Lower lobe of right lung (tissue), 2 donors: ENCODE results near the gene DIP2C. TPM values are rescaled to one million over a fixed set of nuclear protein-coding genes. Genes with fewer than 3 reads are reported as not detected.

Experiments
- ATAC-seq, 2 donors: fragments of 200-7000 bp; cut with Tn5 transposase; one replicate each; pipeline ENCODE4 v1.9.1; 2020 to 2022; ENCODE audit warnings: mild to moderate bottlenecking in 2 of 2, moderate library complexity in 2 of 2
- DNase-seq: peaks from one replicate; pipeline ENCODE4 v3.0.0-alpha.2; 2020
- H3K27ac ChIP-seq: fragments of 200-600 bp; one replicate; pipeline ENCODE4 v1.8.0; 2022
- H3K27me3 ChIP-seq: fragments of 200-600 bp; one replicate; pipeline ENCODE4 v1.8.0; 2022; ENCODE audit warnings: low read depth
- H3K36me3 ChIP-seq: fragments of 200-600 bp; one replicate; pipeline ENCODE4 v1.8.0; 2022; ENCODE audit warnings: mild to moderate bottlenecking
- H3K4me1 ChIP-seq: fragments of 200-600 bp; one replicate; pipeline ENCODE4 v1.8.0; 2022
- H3K4me3 ChIP-seq: fragments of 200-600 bp; one replicate; pipeline ENCODE4 v1.8.0; 2022; ENCODE audit warnings: mild to moderate bottlenecking
- H3K9me3 ChIP-seq: fragments of 200-600 bp; one replicate; pipeline ENCODE4 v1.8.0; 2022
- CTCF ChIP-seq: fragments of 200-600 bp; IDR thresholded peaks from one replicate; pipeline ENCODE4 v1.8.0; 2022; ENCODE audit warnings: antibody characterized with exemption, mild to moderate bottlenecking
- intact Hi-C: fragments of 100-400 bp; cut with DNase I; formaldehyde crosslinking; loops from one replicate; pipeline ENCODE4 v1.11.0; 2022
- total RNA-seq: library from RNA; stranded (reverse); fragmentation: NEBNext Ultra II Directional; extraction: Animal tissue kit (Norgen Biotek cat#: 25700); gene quantifications from one replicate; pipeline ENCODE4 v1.2.1, GENCODE V29; 2021
- donor health status: DM: no; HTN: yes; CAD: no; lungs with severe emphysema.

Gene DIP2C
- total RNA-seq, 1 donor from 2014 or later, result 15.1 TPM

GRCh38 chr10:625751-626711 is 63.4 kb downstream of the DIP2C start:
- H3K27ac ChIP-seq, result peak overlapping the region; percentile 11
- DNase-seq, result peak; percentile 36

GRCh38 chr10:625333-625696 is 64.2 kb downstream of the DIP2C start:
- no peak for TF ChIP-seq CTCF
- Histone ChIP-seq H3K4me3 (no peak overlapping the region), H3K27me3 (no peaks in the 10 kb centered on the region), H3K9me3 (no peaks in the 10 kb centered on the region), H3K27ac (peak overlapping the region; percentile 11), H3K4me1 (peaks cover 6% of the 10 kb centered on the region), H3K36me3 (no peaks in the 10 kb centered on the region)
- ATAC-seq, result peak; percentile 12 to 14
- DNase-seq, result peak; percentile 41
- intact Hi-C loops, result no loop called here

More at GRCh38 chr10:625751-626711, 63.4 kb downstream of the DIP2C start:
- H3K36me3 ChIP-seq, result no peaks in the 10 kb centered on the region
- no peak for TF ChIP-seq CTCF
- H3K4me3 ChIP-seq, result no peak overlapping the region
- no peak for ATAC-seq
- no peaks in the 10 kb centered on the region for H3K9me3 ChIP-seq
- intact Hi-C loops, result no loop called here
- peaks cover 6% of the 10 kb centered on the region for H3K4me1 ChIP-seq
- no peaks in the 10 kb centered on the region for H3K27me3 ChIP-seq

GRCh38 chr10:624605-625332 is 64.7 kb downstream of the DIP2C start:
- TF ChIP-seq CTCF, result no peak
- no peaks in the 10 kb centered on the region for H3K36me3 ChIP-seq
- intact Hi-C loops, result no loop called here
- H3K27me3 ChIP-seq, result no peaks in the 10 kb centered on the region
- peak overlapping the region; percentile 11 for H3K27ac ChIP-seq
- H3K4me3 ChIP-seq, result no peak overlapping the region
- DNase-seq (peak; percentile 42), ATAC-seq (peak; percentile 43 to 81)
- H3K9me3 ChIP-seq, result no peaks in the 10 kb centered on the region
- peaks cover 6% of the 10 kb centered on the region for H3K4me1 ChIP-seq

GRCh38 chr10:624312-624604 is 65.2 kb downstream of the DIP2C start:
- Histone ChIP-seq H3K4me1 (peaks cover 6% of the 10 kb centered on the region), H3K36me3 (no peaks in the 10 kb centered on the region), H3K27ac (no peak overlapping the region), H3K27me3 (no peaks in the 10 kb centered on the region), H3K4me3 (no peak overlapping the region), H3K9me3 (no peaks in the 10 kb centered on the region)
- DNase-seq (no peak), ATAC-seq (peak in 1 of 2 donors; percentile 55)
- intact Hi-C loops, result no loop called here
- TF ChIP-seq CTCF, result no peak

- no peak for ATAC-seq
- Histone ChIP-seq H3K4me3 (no peak overlapping the region), H3K27ac (no peak overlapping the region), H3K4me1 (peaks cover 9% of the 10 kb centered on the region), H3K9me3 (no peaks in the 10 kb centered on the region), H3K27me3 (no peaks in the 10 kb centered on the region), H3K36me3 (no peaks in the 10 kb centered on the region)
- DNase-seq, result no peak
- TF ChIP-seq CTCF, result no peak
- intact Hi-C loops, result no loop called here
Observed at GRCh38 chr10:623477-624311, 65.8 kb downstream of the DIP2C start.
